ENCODE results near the gene GNAS. TPM values are rescaled to one million over a fixed set of nuclear protein-coding genes. Genes with fewer than 3 reads are reported as not detected.
A peak's percentile ranks its signal among the peaks of the same experiment; 100 is the strongest.

The GNAS gene
- total RNA-seq = 100 to 1,000 TPM; 521 to 893 (median 652) TPM

DNA sequence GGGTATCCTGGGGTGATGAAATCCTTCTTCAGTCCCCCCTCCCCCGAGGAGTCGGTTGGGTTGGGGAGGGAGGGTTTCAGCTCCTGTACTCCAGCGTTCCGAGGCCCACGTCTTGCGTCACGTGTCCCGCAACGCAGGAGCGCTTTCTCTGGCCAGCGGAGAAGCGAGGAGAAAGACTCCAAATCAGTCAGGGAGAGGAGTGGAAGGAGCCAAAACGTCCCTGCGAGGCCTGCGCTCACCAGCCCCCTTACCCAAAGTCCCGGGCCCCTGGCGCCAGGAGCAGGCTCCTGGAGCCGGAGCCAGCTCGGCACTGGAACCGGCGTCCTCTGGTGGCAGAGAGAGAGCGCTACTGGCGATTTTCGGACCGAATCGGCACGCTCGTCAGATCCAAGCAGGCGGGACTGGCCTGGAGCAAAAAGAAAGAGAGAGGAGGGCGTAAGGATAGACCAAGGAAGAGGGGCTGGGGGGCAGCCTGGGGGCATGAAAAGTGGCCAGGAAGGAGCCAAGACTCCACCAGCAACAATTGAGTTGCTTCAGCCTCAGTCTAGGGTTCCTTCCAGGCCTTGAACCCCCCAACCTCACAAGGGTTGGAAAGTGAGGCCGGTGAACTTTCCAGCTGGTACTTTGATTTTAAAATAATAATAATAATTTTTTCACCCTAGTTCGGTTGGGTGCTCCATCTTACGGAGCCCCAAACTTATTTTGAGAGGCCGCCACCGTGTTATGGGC is at the start of gene GNAS:
Gene GNAS, plus strand, starts transcription at position 174 of the 729 bp plus-strand sequence.
- Histone ChIP-seq H3K27me3 (peaks cover 88% of the 10 kb centered on the region), H3K4me1 (peaks cover 0 to 44% (median 10%) of the 10 kb centered on the region in 3 donors), H3K36me3 (no peaks in the 10 kb centered on the region), H3K4me3 (peak within 1 kb of the TSS; percentile 20 to 46), H3K27ac (no peak within 1 kb of the TSS), H3K9me3 (no peaks in the 10 kb centered on the region)
- 35 to 100% methylated on average over 1 to 3 of the region's 35 CpGs for WGBS, 2 donors (ENCODE audit: low coverage in 1 of 2)
- ATAC-seq = peak; percentile 37
- TF ChIP-seq, protein P1, sequence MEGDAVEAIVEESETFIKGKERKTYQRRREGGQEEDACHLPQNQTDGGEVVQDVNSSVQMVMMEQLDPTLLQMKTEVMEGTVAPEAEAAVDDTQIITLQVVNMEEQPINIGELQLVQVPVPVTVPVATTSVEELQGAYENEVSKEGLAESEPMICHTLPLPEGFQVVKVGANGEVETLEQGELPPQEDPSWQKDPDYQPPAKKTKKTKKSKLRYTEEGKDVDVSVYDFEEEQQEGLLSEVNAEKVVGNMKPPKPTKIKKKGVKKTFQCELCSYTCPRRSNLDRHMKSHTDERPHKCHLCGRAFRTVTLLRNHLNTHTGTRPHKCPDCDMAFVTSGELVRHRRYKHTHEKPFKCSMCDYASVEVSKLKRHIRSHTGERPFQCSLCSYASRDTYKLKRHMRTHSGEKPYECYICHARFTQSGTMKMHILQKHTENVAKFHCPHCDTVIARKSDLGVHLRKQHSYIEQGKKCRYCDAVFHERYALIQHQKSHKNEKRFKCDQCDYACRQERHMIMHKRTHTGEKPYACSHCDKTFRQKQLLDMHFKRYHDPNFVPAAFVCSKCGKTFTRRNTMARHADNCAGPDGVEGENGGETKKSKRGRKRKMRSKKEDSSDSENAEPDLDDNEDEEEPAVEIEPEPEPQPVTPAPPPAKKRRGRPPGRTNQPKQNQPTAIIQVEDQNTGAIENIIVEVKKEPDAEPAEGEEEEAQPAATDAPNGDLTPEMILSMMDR (IDR thresholded peaks at IDR 0.05) = peak in 3 of 4 experiments; percentile 56 to 75 (median 66)
- no peak for TF ChIP-seq EP300 (IDR thresholded peaks at IDR 0.05)
- TF ChIP-seq POLR2AphosphoS5 (IDR thresholded peaks at IDR 0.05) = no peak

DNA sequence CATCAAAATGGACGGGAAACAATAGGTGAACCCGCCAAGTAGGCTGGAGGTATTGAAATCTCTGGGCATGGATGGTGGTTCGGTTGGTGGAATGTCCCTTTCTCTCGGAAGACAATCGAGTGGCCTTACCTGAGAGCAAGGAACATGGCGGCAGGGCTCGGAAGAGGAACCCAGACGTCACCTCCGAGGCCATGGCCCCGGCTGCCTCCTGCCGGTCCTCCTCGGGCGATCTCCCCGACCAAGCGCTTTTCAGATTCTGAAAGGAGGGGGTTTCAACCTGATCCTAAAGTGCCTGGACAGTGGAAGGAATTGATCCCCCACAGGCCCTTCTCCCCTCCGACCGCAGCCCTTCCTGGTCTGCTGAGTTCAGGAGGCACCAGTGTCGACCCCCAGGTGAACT is 49.0 kb upstream of the GNAS start:
- no peaks in the 10 kb centered on the region for H3K9me3 ChIP-seq
- H3K36me3 ChIP-seq = no peaks in the 10 kb centered on the region
- H3K4me3 ChIP-seq = no peak overlapping the region
- no peak overlapping the region for H3K27ac ChIP-seq
- TF ChIP-seq POLR2AphosphoS5 (IDR thresholded peaks at IDR 0.05) (no peak), EP300 (IDR thresholded peaks at IDR 0.05) (no peak), POLR2A (IDR thresholded peaks at IDR 0.05) (no peak)
- TF ChIP-seq, protein P1 (IDR thresholded peaks at IDR 0.05) = no peak
- no peaks in the 10 kb centered on the region for H3K4me1 ChIP-seq
- H3K27me3 ChIP-seq = peaks cover 36% of the 10 kb centered on the region
- no peak for ATAC-seq
- WGBS, 2 donors (ENCODE audit: low coverage in 1 of 2) = 90% methylated on average over 2 to 8 of the region's 18 CpGs

- WGBS, 2 donors (ENCODE audit: low coverage in 1 of 2) = 60 to 83% methylated on average over 2 to 10 of the region's 11 CpGs
- no peak overlapping the region for H3K27ac ChIP-seq
- no peaks in the 10 kb centered on the region for H3K36me3 ChIP-seq
- no peaks in the 10 kb centered on the region for H3K9me3 ChIP-seq
- ATAC-seq = no peak
- no peak overlapping the region for H3K4me3 ChIP-seq
- H3K27me3 ChIP-seq = peaks cover 25% of the 10 kb centered on the region
- TF ChIP-seq POLR2AphosphoS5 (IDR thresholded peaks at IDR 0.05) = no peak
- H3K4me1 ChIP-seq = no peaks in the 10 kb centered on the region
These were observed 44.7 kb upstream of the GNAS start for GRCh38 chr20:58807801-58808200.

GRCh38 chr20:58808271-58809046 is 44.1 kb upstream of the GNAS start:
- TF ChIP-seq POLR2AphosphoS5 (IDR thresholded peaks at IDR 0.05) = no peak
- TF ChIP-seq, protein P1 (IDR thresholded peaks at IDR 0.05) = no peak
- no peak for TF ChIP-seq EP300 (IDR thresholded peaks at IDR 0.05)
- no peak for TF ChIP-seq POLR2A (IDR thresholded peaks at IDR 0.05)
- WGBS, 2 donors (ENCODE audit: low coverage in 1 of 2) = 59 to 68% methylated on average over 4 to 9 of the region's 17 CpGs
- H3K4me3 ChIP-seq = no peak overlapping the region
- H3K36me3 ChIP-seq = no peaks in the 10 kb centered on the region
- no peak overlapping the region for H3K27ac ChIP-seq
- no peaks in the 10 kb centered on the region for H3K4me1 ChIP-seq
- H3K9me3 ChIP-seq = no peaks in the 10 kb centered on the region
- no peak for ATAC-seq
- H3K27me3 ChIP-seq = peaks cover 19% of the 10 kb centered on the region

DNA sequence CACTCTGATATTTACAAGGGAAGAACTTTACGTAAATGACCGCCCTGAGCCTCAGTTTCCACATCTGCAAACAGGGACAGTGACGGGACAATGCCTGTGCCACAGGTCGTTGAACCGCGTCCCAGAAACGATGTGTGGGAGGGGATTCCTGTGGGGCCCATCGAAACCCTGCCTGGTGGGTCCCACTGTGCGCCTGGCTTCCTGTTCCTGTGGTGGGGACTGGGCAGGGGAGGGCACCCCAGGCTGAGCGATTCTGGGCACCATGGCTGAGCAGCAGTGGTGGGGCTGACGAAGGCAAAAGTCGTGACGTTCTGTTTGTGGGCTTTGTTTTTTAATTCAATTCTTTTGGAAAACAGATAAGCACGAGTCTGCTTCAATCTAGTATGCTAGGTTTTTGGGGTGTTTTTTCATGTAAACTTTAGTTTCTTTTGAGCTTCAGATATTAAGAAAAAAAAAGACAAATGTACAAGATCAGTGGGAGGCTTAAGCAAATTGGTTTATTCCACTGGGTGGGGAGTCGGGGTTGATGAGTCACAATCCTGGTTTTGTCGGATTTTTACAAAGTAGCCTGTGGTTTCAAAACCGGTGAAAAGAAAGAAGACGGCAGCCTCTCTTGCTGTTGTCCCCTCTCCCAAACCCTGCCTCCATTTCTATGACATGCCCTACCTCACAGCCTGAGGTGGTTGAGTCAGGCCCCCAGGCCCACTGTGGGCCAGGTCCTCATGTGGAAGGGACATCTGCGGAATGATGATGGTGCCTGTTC is 42.2 kb upstream of the GNAS start:
- H3K27ac ChIP-seq = no peak overlapping the region
- H3K9me3 ChIP-seq = no peaks in the 10 kb centered on the region
- peaks cover under 1% of the 10 kb centered on the region for H3K27me3 ChIP-seq
- TF ChIP-seq POLR2AphosphoS5 (IDR thresholded peaks at IDR 0.05) (no peak), EP300 (IDR thresholded peaks at IDR 0.05) (no peak), POLR2A (IDR thresholded peaks at IDR 0.05) (no peak)
- TF ChIP-seq, protein P1 (IDR thresholded peaks at IDR 0.05) = no peak
- no peaks in the 10 kb centered on the region for H3K36me3 ChIP-seq
- H3K4me3 ChIP-seq = no peak overlapping the region
- ATAC-seq = no peak
- 79 to 89% methylated on average over 8 to 12 of the region's 19 CpGs for WGBS, 2 donors (ENCODE audit: low coverage in 1 of 2)
- H3K4me1 ChIP-seq = no peaks in the 10 kb centered on the region

Measured in gastroesophageal sphincter (tissue), 4 donors.